GM10248 (cell line): Measurements from ENCODE around the gene KDM4C.
"Not testable (repeated sequence)": the region's sequence is repeated elsewhere in the genome, so short reads cannot be mapped to it uniquely, and the experiment has no call there.

Source experiments
- CTCF ChIA-PET: fragments of 300-600 bp; sonication (Branson Sonifier 250); formaldehyde crosslinking; extraction: SDS; loops from one replicate; lab custom pipeline; 2021; ENCODE audit warnings: antibody characterized with exemption; lab: Yijun Ruan, JAX
- POLR2A ChIA-PET: fragments of 350-650 bp; sonication (Branson Sonifier 250); formaldehyde crosslinking; extraction: SDS; loops from one replicate; lab custom pipeline; 2020; ENCODE audit warnings: antibody characterized with exemption; lab: Yijun Ruan, JAX
- DNase-seq: peaks from one replicate; pipeline ENCODE4 v3.0.0; 2012; ENCODE audit errors: extremely low spot score
- CTCF ChIP-seq: IDR thresholded peaks from 2 replicates; pipeline ENCODE4 v1.5.1; 2012; ENCODE audit warnings: mild to moderate bottlenecking, low read depth; ENCODE audit errors: extremely low read depth, missing control alignments, control extremely low read depth

The KDM4C gene

DNA sequence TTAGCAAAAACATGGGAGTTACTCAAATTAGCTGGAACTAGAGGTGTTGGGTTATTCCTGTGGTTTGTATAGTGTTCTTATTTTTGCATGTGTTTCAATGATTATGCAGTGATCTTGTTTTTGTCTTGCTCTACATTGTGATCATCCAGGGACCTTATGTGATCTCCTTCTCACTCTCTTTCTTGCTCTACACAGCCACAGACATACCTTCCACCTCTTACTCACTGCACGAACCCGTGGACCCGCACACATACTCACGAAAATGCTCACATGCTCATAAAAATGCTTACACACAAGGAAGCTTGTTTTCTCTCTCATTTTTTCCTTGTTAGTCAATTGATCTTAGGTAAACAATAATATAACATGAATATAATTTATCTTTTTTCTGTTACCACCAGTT, 187.1 kb downstream of the KDM4C start:
- DNase-seq = no peak
- CTCF ChIA-PET = interaction anchor here (0.8 to 2.1 kb wide), 6 partner anchors 9 to 48 kb away, joined by 3 to 6 read pairs (median 3); no protein-coding TSS in a partner anchor
- no peak for TF ChIP-seq CTCF
- POLR2A ChIA-PET = interaction anchor here (0.9 kb wide), 1 partner anchor 9 kb away, joined by 3 read pairs; no protein-coding TSS in a partner anchor

GRCh38 chr9:6945816-6946215, 188.0 kb downstream of the KDM4C start:
- no peak for DNase-seq
- CTCF ChIA-PET = interaction anchor here (0.8 kb wide), 1 partner anchor 28 kb away, joined by 3 read pairs; no protein-coding TSS in a partner anchor
- no peak for TF ChIP-seq CTCF
- POLR2A ChIA-PET = no interaction called here

DNA sequence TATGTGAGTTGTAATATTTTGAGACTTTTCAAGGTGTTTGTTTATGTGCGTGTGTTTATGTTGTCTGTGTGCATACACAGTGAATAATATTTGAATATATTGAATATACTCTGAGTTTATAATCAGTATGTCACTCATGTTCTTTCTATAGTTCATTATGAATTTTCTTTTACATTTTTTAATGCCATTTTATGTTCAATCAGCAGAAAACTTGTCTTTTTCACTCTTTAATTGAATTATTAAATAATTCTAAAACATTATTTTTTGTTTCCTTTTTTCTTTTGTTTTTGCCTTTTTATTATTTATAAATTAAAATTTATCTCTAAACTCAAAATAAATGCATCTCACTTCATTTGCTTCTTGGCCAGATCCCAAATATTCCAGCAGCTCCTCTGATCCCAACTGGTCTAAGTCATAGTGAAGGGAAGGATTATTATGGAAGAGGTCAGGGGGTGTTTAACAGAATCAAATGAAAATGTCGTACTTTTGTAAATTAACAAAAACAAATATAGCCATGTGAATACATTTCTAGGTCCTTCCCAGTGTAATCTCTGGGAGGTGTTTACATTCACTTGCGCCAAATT, 188.9 kb downstream of the KDM4C start:
- CTCF ChIA-PET = interaction anchor here (0.8 to 0.9 kb wide), 2 partner anchors 11 to 13 kb away, joined by 3 read pairs; no protein-coding TSS in a partner anchor
- no peak for DNase-seq
- POLR2A ChIA-PET = no interaction called here
- TF ChIP-seq CTCF = no peak

DNA sequence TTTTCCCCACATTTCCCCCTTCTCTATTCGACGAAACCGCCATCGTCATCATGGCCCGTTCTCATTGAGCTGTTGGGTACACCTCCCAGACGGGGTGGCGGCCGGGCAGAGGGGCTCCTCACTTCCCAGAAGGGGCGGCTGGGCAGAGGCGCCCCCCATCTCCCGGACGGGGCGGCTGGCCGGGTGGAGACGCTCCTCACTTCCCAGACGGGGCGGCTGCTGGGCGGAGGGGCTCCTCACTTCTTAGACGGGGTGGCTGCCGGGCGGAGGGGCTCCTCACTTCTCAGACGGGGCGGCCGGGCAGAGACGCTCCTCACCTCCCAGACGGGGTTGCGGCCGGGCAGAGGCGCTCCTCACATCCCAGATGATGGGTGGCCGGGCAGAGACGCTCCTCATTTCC, 191.1 kb downstream of the KDM4C start:
- CTCF ChIA-PET, DNase-seq, POLR2A ChIA-PET: not testable (repeated sequence)

- no peak for TF ChIP-seq CTCF
- DNase-seq = peak; percentile 23
- POLR2A ChIA-PET = no interaction called here
- CTCF ChIA-PET = interaction anchor here (1.4 kb wide), 1 partner anchor 26 kb away, joined by 3 read pairs; no protein-coding TSS in a partner anchor
Measured at GRCh38 chr9:6955251-6955921, 197.6 kb downstream of the KDM4C start.

- ChIA-PET CTCF (interaction anchor here (1.4 kb wide), 1 partner anchor 25 kb away, joined by 4 read pairs; no protein-coding TSS in a partner anchor), POLR2A (no interaction called here)
- TF ChIP-seq CTCF = no peak
- no peak for DNase-seq
Measured at GRCh38 chr9:6956879-6957278, 199.1 kb downstream of the KDM4C start.
